Hepatocyte (in vitro differentiated cells): ENCODE measurements around the gene TRPC4AP. TPM values are rescaled to one million over a fixed set of nuclear protein-coding genes. Genes with fewer than 3 reads are reported as not detected.
"Not testable (repeated sequence)": the region's sequence is repeated elsewhere in the genome, so short reads cannot be mapped to it uniquely, and the experiment has no call there.

Source experiments
- DNase-seq: peaks from one replicate; pipeline ENCODE4 v3.0.0-alpha.2; 2016; ENCODE audit warnings: low spot score
- H2AFZ ChIP-seq: fragments of 200-600 bp; sonication (generic); 2 replicates; pipeline ENCODE4 v1.6.0; 2016; ENCODE audit warnings: antibody characterized with exemption, mild to moderate bottlenecking
- H3K27ac ChIP-seq: fragments of 200-600 bp; sonication (generic); 2 replicates; pipeline ENCODE4 v1.5.1; 2016; ENCODE audit warnings: mild to moderate bottlenecking
- H3K27me3 ChIP-seq: fragments of 200-600 bp; sonication (generic); 2 replicates; pipeline ENCODE4 v1.6.1; 2016
- H3K36me3 ChIP-seq: fragments of 200-600 bp; sonication (generic); replicated peaks from 2 replicates; pipeline ENCODE4 v1.5.1; 2016; ENCODE audit warnings: low read depth; ENCODE audit not compliant: insufficient read depth
- H3K4me1 ChIP-seq: fragments of 200-600 bp; sonication (generic); 2 replicates; pipeline ENCODE4 v1.5.1; 2016; ENCODE audit warnings: mild to moderate bottlenecking, moderate library complexity; ENCODE audit not compliant: insufficient read depth
- H3K4me2 ChIP-seq: fragments of 200-600 bp; sonication (generic); 2 replicates; pipeline ENCODE4 v1.6.0; 2016
- H3K4me3 ChIP-seq: fragments of 200-600 bp; sonication (generic); 2 replicates; pipeline ENCODE4 v1.5.1; 2016; ENCODE audit warnings: mild to moderate bottlenecking
- H3K79me2 ChIP-seq: fragments of 200-600 bp; sonication (generic); 2 replicates; pipeline ENCODE4 v1.6.0; 2017; ENCODE audit warnings: mild to moderate bottlenecking
- H3K9me2 ChIP-seq: fragments of 200-600 bp; sonication (generic); replicated peaks from 2 replicates; pipeline ENCODE4 v1.6.0; 2017; ENCODE audit warnings: mild to moderate bottlenecking; ENCODE audit not compliant: insufficient read depth
- H3K9me3 ChIP-seq: fragments of 200-600 bp; sonication (generic); 2 replicates; pipeline ENCODE4 v1.5.1; 2016; ENCODE audit warnings: low read depth, mild to moderate bottlenecking
- H4K20me1 ChIP-seq: fragments of 200-600 bp; sonication (generic); 2 replicates; pipeline ENCODE4 v1.6.0; 2016; ENCODE audit warnings: mild to moderate bottlenecking; ENCODE audit not compliant: insufficient read depth, poor library complexity, severe bottlenecking
- CTCF ChIP-seq: fragments of 200-600 bp; sonication (generic); IDR thresholded peaks from 2 replicates; pipeline ENCODE4 v1.5.1; 2016; ENCODE audit warnings: antibody characterized with exemption, mild to moderate bottlenecking; ENCODE audit not compliant: poor library complexity
- EZH2 ChIP-seq: fragments of 200-600 bp; sonication (generic); IDR thresholded peaks from 2 replicates; pipeline ENCODE4 v1.6.1; 2016; ENCODE audit warnings: antibody characterized with exemption, mild to moderate bottlenecking, borderline replicate concordance
- EZH2phosphoT487 ChIP-seq: fragments of 200-600 bp; sonication (generic); IDR thresholded peaks from one replicate; pipeline ENCODE4 v1.6.1; 2018; ENCODE audit warnings: antibody characterized with exemption, mild to moderate bottlenecking, low read depth, moderate library complexity; ENCODE audit not compliant: unreplicated experiment, severe bottlenecking
- WGBS: methylation state at CpG from one replicate; pipeline ENCODE4 v1.1.6; 2016; ENCODE audit warnings: low lambda C conversion rate; ENCODE audit errors: missing lambda C conversion rate; 5-methylcytosine and 5-hydroxymethylcytosine counted together
- polyA plus RNA-seq: library from polyadenylated mRNA; unstranded; fragments of >200 nt; fragmentation: Nextera tagmentation; extraction: Ambion mirVana; gene quantifications from 2 replicates; pipeline ENCODE4 v1.2.1, GENCODE V29; 2016
- total RNA-seq: library from RNA; depleted of rRNA; stranded (reverse); fragments of >200 nt; gene quantifications from 2 replicates; pipeline ENCODE4 v1.2.3, GENCODE V29; 2014

TRPC4AP gene
- total and polyA plus RNA-seq, 2 experiments from 2014 or later: 88.6 to 94.9 TPM

DNA sequence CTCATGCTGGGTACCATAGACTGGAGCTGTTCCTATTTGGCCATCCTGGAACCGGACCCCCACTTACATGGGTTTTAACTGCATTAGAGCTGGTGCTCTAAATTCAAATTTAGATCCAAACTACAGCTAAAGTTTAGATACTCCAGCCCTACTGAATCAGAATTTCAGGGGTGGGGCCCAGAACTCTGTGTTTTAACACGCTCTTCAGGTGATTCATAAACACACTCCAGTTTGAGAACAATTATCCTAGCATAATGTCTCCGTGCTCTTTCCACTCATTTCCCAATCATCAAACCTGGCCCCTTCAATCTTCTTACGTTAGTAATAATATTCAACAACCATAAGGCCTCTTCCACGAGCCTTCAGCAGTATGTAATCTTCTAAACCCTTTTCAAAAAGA, 15.3 kb downstream of the TRPC4AP start:
- H3K9me2 ChIP-seq: no peaks in the 10 kb centered on the region
- no peak overlapping the region for H3K4me3 ChIP-seq
- no peaks in the 10 kb centered on the region for H3K27me3 ChIP-seq
- no peak for DNase-seq
- H4K20me1 ChIP-seq: peaks cover 45% of the 10 kb centered on the region
- H3K9me3 ChIP-seq: no peaks in the 10 kb centered on the region
- peaks cover 82% of the 10 kb centered on the region for H3K79me2 ChIP-seq
- WGBS: 98% methylated on average over 5 of the region's 5 CpGs
- TF ChIP-seq EZH2: no peak
- TF ChIP-seq EZH2phosphoT487: no peak
- TF ChIP-seq CTCF: no peak
- H3K4me2 ChIP-seq: no peak overlapping the region
- no peaks in the 10 kb centered on the region for H3K4me1 ChIP-seq
- peaks cover 8% of the 10 kb centered on the region for H3K36me3 ChIP-seq
- H3K27ac ChIP-seq: no peak overlapping the region
- H2AFZ ChIP-seq: no peak overlapping the region

- H4K20me1 ChIP-seq: peaks cover 26% of the 10 kb centered on the region
- H3K79me2 ChIP-seq: peaks cover 65% of the 10 kb centered on the region
Measured at GRCh38 chr20:35071436-35072153, 21.0 kb downstream of the TRPC4AP start.

DNA sequence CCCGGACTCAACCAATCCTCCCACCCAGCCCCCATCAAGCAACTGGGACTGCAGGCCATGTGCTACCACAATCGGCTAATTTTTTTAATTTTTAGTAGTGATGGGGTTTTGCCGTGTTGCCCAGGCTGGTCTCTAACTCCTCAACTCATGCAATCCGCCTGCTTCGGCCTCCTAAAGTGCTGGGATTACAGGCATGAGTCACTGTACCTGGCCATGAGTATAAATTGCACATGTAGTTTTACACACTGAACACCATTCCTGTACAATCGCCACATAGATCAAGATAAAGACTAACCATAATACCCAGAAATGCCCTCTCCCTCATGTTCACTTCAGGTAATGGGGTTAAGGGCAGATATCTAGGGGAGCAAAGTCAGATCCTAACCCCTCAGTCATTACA, 26.4 kb downstream of the TRPC4AP start:
- H3K79me2 ChIP-seq: peaks cover 84% of the 10 kb centered on the region
- peaks cover 70% of the 10 kb centered on the region for H4K20me1 ChIP-seq

More at GRCh38 chr20:35071436-35072153, 21.0 kb downstream of the TRPC4AP start:
- DNase-seq, H2AFZ ChIP-seq, H3K9me2 ChIP-seq, H3K27ac ChIP-seq, H3K4me1 ChIP-seq, H3K9me3 ChIP-seq, H3K27me3 ChIP-seq, H3K4me2 ChIP-seq, H3K36me3 ChIP-seq, H3K4me3 ChIP-seq: not testable (repeated sequence)
- WGBS: 90% methylated on average over 8 of the region's 8 CpGs

DNA sequence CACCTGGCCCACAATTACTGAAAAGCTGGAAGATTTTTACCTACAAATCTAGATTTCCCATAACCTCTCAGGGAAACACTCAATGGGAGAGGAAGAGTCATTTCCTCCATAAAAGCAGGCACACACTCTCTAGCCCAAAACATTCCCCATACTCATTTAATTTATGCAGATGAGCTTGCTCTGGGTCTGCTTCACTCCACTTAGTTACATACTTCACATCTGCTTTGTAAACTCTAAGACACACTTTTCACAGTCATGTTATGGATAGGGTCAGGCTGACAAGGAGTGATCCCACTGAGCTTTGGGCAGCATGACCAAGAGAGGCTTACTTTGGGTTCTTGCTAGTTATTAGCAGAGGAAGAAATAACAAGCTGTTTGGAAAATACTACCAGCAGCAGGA, 27.4 kb downstream of the TRPC4AP start:
- no peak overlapping the region for H3K27ac ChIP-seq
- peaks cover 71% of the 10 kb centered on the region for H4K20me1 ChIP-seq
- no peak for DNase-seq
- no peaks in the 10 kb centered on the region for H3K36me3 ChIP-seq
- H3K4me2 ChIP-seq: no peak overlapping the region
- H2AFZ ChIP-seq: no peak overlapping the region
- no peaks in the 10 kb centered on the region for H3K9me3 ChIP-seq
- no peak overlapping the region for H3K4me3 ChIP-seq
- peaks cover 89% of the 10 kb centered on the region for H3K79me2 ChIP-seq
- no peaks in the 10 kb centered on the region for H3K27me3 ChIP-seq
- no peaks in the 10 kb centered on the region for H3K4me1 ChIP-seq
- TF ChIP-seq EZH2phosphoT487 (no peak), CTCF (no peak), EZH2 (no peak)
- no peaks in the 10 kb centered on the region for H3K9me2 ChIP-seq

More for the DNA sequence above, 26.4 kb downstream of the TRPC4AP start:
- Histone ChIP-seq H3K4me2 (no peak overlapping the region), H3K9me3 (no peaks in the 10 kb centered on the region), H3K27ac (no peak overlapping the region), H3K9me2 (no peaks in the 10 kb centered on the region), H2AFZ (no peak overlapping the region), H3K27me3 (no peaks in the 10 kb centered on the region), H3K4me3 (no peak overlapping the region), H3K4me1 (no peaks in the 10 kb centered on the region), H3K36me3 (no peaks in the 10 kb centered on the region)
- WGBS: 86% methylated on average over 6 of the region's 6 CpGs
- no peak for TF ChIP-seq EZH2
- TF ChIP-seq CTCF: no peak
- no peak for TF ChIP-seq EZH2phosphoT487
- DNase-seq: no peak
